Hippocampal formation (tissue), 2 donors: ENCODE results near the gene SLIT1.

Experiments used
- DNase-seq, 2 donors: peaks; one replicate each; lab custom pipeline; 2025; lab: John Stamatoyannopoulos, UW

The SLIT1 gene

GRCh38 chr10:97024168-97025073 lies 161.3 kb downstream of the SLIT1 start:
- no peak for DNase-seq

DNA sequence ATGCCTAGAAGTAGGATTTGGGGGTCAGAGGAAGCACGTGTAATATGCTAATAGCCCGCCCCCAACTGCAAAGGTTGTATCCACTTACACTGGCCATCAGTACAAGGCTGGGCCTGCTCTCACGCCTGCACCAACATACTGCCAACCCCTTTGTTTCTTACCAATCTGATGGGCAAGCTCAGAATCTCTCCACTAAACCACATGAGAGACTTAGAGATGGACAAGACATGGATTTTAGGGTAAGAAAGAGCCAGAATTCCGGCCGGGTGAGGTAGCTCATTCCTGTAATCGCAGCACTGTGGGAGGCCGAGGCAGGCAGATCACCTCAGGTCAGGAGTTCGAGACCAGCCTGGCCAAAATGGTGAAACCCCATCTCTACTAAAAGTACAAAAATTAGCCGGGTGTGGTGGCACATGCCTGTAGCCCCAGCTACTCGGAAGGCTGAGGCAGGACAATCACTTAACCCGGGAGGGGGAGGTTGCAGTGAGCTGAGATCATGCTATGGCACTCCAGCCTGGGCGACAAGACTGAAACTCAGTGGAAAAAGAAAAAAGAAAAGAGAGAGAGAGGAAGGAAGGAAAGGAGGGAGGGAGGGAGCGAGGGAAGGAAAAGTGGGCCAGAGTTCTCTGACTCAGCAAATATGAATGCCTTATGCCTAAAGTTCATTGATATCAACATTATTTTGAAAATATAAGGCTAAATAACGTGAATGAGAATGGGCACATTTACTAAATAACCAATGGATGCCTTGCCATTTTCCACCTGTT lies 162.2 kb downstream of the SLIT1 start:
- no peak for DNase-seq

- DNase-seq = no peak
These were observed 163.1 kb downstream of the SLIT1 start for GRCh38 chr10:97022616-97023015.

DNA sequence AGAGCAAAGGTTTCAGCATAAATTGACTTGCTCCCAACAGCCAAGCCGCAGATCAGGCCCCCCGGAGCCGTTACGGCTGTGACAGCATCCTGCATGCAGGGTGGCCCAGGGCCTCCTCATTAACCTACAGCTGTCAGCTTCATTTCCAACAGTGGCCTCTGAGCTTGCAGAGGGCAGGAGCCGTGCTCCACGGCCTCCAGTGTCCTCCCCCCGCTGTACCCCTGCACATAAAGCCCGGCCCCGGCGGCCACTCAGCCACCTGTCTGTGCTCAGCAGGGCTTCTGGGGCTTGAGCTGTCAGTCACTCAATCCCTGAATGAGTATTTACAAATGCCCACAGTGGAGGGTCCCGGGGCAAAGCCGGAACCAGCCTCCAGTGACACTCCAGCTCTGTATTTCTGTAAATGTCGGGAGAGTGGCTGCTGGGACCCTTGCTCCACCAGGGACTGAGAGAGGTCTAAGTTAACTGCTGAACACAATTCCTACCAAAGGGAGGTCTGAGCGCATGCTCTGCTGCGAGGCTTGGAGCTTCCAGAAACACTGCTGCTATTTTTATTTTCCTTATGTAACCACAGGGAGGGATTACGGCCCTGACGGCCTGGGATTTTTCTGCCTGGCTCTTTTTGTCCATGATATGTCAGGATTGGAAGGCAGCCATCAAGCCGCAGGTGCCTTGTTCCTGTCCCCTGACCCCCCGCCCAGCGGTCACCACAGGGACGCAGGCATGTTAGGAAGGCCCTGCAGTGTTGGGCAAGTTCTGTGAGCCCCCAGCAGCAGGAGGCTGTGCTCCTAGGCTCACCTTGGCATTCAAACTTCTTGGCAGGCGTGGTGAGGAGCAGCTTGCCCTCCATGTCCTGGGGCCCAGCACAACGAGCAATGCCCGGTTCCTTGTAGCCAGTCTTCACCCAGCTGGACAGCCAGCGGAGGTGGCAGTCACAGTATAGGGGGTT lies 165.0 kb downstream of the SLIT1 start:
- peak; percentile 8 to 23 for DNase-seq

GRCh38 chr10:97019213-97019844 lies 166.4 kb downstream of the SLIT1 start:
- DNase-seq = no peak

- DNase-seq = no peak
These were observed 167.2 kb downstream of the SLIT1 start for GRCh38 chr10:97018251-97019212.

DNA sequence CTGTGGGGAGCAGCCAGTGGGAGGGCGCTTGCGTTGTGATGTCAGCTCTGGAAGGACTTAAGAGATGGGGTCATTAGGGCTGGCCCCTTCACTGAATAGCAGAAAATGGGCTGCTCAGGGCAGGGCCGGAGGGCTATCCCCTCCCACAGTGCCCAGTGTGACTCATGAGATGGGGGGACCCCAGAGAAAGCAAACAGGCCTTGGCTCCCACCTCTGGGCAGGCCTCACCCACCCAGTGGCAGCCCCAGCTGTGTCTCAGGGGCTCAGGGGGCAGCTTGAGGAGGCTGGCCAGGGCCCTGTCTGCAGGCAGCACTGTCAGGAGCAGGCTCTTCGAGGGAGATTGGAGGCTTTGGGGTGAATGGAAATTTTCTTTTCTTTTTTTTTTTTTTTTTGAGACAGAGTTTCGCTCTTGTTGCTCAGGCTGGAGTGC lies 168.3 kb downstream of the SLIT1 start:
- no peak for DNase-seq

GRCh38 chr10:97016728-97017473 lies 168.9 kb downstream of the SLIT1 start:
- no peak for DNase-seq

- no peak for DNase-seq
These were observed 170.5 kb downstream of the SLIT1 start for GRCh38 chr10:97015240-97015639.

DNA sequence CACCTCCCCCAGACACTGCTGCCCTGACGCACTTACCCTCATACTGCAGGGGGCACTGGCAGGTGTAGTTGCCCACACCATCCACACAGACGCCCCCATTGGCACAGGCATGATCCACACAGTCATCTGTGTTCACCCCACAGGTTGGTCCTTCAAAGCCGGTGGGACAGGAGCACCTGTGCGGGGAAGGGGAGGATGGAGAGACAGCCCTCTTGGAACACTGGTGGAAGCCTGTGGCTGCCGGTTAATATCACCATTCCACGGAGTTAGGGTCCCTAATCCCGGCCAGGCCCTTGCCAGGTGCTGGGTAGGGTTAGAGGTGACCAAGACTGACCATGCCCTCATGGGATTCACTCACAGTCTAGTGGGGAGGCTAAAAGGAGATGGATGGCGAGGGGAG lies 171.8 kb downstream of the SLIT1 start:
- DNase-seq = no peak

DNA sequence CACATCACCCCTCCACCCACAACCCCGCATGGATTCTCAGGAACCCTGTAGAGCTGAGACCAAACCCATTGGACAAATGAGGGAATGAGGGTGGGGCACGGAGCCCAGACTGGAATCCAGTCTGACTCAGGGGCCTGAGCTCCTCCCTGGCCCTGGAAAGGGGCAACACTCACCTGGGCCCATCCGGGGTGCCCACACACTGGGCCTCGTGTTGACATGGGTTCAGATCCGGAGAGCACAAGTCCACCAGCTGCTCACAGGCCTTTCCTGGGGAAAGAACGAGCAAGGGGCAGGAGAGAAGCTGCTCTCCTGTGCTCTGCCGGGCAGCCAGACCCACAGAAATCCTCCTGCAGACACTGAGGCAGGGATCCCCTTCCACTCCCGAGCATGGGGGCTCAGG lies 172.2 kb downstream of the SLIT1 start:
- DNase-seq = no peak

DNA sequence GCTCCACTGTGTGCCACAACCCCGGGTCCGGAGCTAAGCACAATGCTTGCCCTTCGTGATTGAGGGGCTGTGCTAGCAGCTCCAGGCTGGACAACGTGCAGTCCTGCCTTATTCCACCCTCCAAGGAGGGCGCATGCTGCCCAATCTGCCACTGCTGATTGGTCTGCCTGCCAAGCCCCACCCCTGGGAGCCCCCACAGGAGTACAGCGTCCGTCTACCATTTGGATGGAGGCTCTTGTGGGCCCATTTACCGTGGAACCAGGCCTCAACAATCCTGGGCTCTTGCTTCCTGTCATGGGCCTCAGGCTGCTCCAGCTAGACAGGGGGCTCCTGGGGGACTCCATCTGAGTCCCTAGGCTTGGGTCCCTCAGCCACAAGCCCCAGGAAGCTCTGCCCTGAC lies 173.3 kb downstream of the SLIT1 start:
- DNase-seq = no peak

DNA sequence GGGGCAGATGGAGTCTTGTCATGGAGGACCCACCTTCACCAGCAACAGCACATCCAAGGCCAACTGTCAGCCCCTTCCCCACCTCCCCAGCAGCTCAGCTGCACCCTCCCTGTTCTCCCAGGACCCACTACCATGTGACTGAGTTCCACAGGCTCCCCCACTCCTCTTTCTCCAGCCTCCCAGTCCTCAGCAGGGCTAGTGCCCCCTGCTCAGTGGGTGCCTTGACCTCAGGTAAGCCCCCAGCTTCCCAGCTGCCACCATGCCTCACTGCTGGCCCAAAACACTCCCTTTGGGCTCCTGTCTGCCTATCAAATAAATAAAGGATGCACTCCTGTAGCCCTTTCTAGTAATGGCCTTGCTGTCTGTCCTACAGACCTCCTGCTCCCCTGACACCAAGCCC lies 174.4 kb downstream of the SLIT1 start:
- DNase-seq = no peak

GRCh38 chr10:97010695-97011206 lies 175.0 kb downstream of the SLIT1 start:
- no peak for DNase-seq

GRCh38 chr10:97007417-97007816 lies 178.3 kb downstream of the SLIT1 start:
- DNase-seq = no peak

DNA sequence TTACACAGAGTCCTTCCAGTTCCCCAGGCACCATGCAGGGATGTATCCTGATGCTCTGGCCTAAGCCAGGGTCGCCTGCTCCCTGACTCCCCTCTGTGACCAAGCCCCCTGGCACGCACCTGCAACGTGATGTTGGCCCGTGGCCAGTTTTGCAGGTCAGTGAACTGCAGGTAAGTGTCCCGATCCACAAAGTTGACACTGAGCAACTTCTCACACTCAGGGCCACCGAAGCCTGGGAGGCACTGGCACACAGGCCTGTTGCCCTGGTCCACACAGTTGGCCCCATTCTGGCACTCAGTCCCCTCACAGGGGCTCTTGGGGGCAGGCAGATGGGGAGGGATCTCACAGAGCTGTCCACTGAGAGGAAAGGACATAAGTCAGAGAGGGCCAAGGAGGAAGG lies 179.4 kb downstream of the SLIT1 start:
- no peak for DNase-seq

- no peak for DNase-seq
These were observed 180.4 kb downstream of the SLIT1 start for GRCh38 chr10:97005349-97005748.

GRCh38 chr10:97004591-97004990 lies 181.2 kb downstream of the SLIT1 start:
- DNase-seq = no peak

- DNase-seq = no peak
These were observed 182.0 kb downstream of the SLIT1 start for GRCh38 chr10:97003804-97004201.
